ENCODE measurements around the gene FMO5. TPM values are rescaled to one million over a fixed set of nuclear protein-coding genes. Genes with fewer than 3 reads are reported as not detected.

Gene FMO5
- total RNA-seq, 4 donors from 2014 or later = 1.7 to 9.1 (median 3.3) TPM

- intact Hi-C loops (cut with DNase I) = loop anchor here (5.0 kb wide), 1 partner anchor 67 kb away; no protein-coding TSS in a partner anchor
- no peak for DNase-seq
- Histone ChIP-seq H3K36me3 (no peaks in the 10 kb centered on the region), H3K4me1 (peaks cover 8 to 16% of the 10 kb centered on the region in 2 donors), H3K9me3 (no peaks in the 10 kb centered on the region), H3K27me3 (no peaks in the 10 kb centered on the region), H3K27ac (no peak overlapping the region), H3K4me3 (replicated peaks in 1 of 3) (no peak overlapping the region)
- WGBS, 2 donors = 89 to 94% methylated on average over 6 of the region's 6 CpGs
- TF ChIP-seq, protein P1, sequence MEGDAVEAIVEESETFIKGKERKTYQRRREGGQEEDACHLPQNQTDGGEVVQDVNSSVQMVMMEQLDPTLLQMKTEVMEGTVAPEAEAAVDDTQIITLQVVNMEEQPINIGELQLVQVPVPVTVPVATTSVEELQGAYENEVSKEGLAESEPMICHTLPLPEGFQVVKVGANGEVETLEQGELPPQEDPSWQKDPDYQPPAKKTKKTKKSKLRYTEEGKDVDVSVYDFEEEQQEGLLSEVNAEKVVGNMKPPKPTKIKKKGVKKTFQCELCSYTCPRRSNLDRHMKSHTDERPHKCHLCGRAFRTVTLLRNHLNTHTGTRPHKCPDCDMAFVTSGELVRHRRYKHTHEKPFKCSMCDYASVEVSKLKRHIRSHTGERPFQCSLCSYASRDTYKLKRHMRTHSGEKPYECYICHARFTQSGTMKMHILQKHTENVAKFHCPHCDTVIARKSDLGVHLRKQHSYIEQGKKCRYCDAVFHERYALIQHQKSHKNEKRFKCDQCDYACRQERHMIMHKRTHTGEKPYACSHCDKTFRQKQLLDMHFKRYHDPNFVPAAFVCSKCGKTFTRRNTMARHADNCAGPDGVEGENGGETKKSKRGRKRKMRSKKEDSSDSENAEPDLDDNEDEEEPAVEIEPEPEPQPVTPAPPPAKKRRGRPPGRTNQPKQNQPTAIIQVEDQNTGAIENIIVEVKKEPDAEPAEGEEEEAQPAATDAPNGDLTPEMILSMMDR (IDR thresholded peaks at IDR 0.05) = no peak
- TF ChIP-seq POLR2A (IDR thresholded peaks at IDR 0.05) = no peak
Measured at GRCh38 chr1:147169840-147170674, 55.1 kb downstream of the FMO5 start.

DNA sequence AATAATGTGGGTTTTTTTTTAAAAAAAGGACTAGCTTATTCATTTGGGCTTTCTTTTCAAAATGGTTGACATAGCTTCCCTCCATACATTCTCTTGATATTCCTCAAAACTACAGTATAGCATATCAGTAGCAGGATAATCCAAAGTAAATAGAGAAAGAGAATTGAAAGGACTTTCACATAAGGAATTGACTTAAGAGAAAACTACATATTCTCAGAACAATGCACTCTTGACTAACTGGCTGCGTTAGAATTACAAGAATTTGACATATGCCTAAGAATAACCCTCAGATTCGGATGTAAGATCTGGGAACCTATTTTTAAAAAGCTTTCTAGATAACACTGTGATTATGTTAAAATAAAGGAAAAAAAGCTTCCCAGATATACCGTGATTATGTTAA lies 56.0 kb downstream of the FMO5 start:
- no peak overlapping the region for H3K27ac ChIP-seq

DNA sequence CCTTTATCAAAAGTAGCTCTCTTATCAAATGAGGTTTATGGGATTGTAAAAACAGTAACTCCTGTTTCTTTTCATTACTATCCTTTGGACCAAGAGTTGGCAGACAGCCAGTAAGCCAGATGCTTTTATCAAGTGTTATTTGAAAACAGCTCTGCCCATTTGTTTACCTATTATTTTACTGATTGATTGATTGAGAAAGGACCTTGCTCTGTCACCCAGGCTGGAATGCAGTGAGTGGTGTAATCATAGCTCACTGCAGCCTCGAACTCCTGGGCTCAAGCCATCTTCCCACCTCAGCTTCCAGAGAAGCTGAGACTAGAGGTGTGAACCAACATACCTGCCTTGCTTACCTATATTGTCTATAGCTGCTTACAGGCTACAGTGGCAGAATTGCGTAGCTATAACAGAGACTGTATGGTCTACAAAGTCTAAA lies 56.5 kb downstream of the FMO5 start:
- H3K27me3 ChIP-seq = no peaks in the 10 kb centered on the region
- no peak for TF ChIP-seq POLR2A (IDR thresholded peaks at IDR 0.05)
- TF ChIP-seq, protein P1 (IDR thresholded peaks at IDR 0.05) = no peak
- no peak overlapping the region for H3K27ac ChIP-seq
- no peaks in the 10 kb centered on the region for H3K36me3 ChIP-seq
- 85 to 94% methylated on average over 2 of the region's 2 CpGs for WGBS, 2 donors
- H3K4me1 ChIP-seq = peaks cover 8 to 9% of the 10 kb centered on the region in 2 donors
- intact Hi-C loops (cut with DNase I) = no loop called here
- DNase-seq = peak in 1 of 2 donors; percentile 3
- no peaks in the 10 kb centered on the region for H3K9me3 ChIP-seq
- no peak overlapping the region for H3K4me3 ChIP-seq (replicated peaks in 1 of 3)

More for the DNA sequence above, 56.0 kb downstream of the FMO5 start:
- no peak overlapping the region for H3K4me3 ChIP-seq (replicated peaks in 1 of 3)
- no peaks in the 10 kb centered on the region for H3K36me3 ChIP-seq
- intact Hi-C loops (cut with DNase I) = no loop called here
- WGBS, 2 donors = 90 to 92% methylated on average over 3 of the region's 3 CpGs
- H3K27me3 ChIP-seq = no peaks in the 10 kb centered on the region
- peaks cover 8 to 14% of the 10 kb centered on the region in 2 donors for H3K4me1 ChIP-seq
- TF ChIP-seq, protein P1 (IDR thresholded peaks at IDR 0.05) = no peak
- TF ChIP-seq POLR2A (IDR thresholded peaks at IDR 0.05) = no peak
- DNase-seq = no peak
- no peaks in the 10 kb centered on the region for H3K9me3 ChIP-seq

DNA sequence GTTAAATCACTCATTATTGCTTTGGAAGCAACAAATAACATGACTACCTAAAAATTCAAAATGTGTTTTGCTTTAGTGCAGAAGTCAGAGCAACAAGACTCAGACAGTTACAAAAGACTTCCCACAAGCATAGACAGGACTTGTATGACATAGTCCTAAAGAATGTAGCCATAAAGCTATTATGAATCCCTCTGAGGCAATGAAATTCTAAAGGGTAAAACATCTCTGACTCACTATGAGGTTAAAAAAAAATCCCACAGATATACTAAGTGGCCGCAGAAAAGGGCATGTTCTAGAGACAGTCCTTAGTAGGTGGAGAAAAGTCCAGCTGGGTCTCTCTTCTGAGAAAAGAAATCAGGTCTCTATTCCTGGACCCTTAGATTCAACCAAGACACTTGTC lies 57.8 kb downstream of the FMO5 start:
- TF ChIP-seq, protein P1 (IDR thresholded peaks at IDR 0.05) = no peak
- TF ChIP-seq POLR2A (IDR thresholded peaks at IDR 0.05) = no peak
- DNase-seq = no peak
- peaks cover 3 to 9% of the 10 kb centered on the region in 2 donors for H3K4me1 ChIP-seq
- H3K27ac ChIP-seq = no peak overlapping the region
- H3K9me3 ChIP-seq = no peaks in the 10 kb centered on the region
- no peak overlapping the region for H3K4me3 ChIP-seq (replicated peaks in 1 of 3)
- no peaks in the 10 kb centered on the region for H3K27me3 ChIP-seq
- WGBS, 2 donors = 75 to 90% methylated on average over 1 of the region's 1 CpG
- intact Hi-C loops (cut with DNase I) = no loop called here
- no peaks in the 10 kb centered on the region for H3K36me3 ChIP-seq

DNA sequence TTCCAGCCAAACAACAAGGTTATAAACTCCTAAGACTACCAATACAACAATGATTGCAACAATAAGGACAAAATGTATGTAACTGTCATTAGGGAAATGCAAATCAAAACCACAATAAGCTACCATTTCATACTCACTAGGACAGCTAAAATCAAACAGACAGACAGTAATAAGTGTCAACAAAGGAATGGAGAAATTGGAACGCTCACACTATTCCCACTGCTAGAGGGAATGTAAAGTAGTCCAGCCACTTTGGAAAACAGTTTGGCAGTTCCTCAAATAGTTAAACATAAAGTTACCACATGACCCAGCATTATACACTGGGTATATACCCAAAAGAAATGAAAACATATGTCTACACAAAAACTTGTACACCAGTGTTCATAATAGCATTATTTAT lies 62.1 kb downstream of the FMO5 start:
- Histone ChIP-seq H3K36me3 (peaks cover 26 to 35% of the 10 kb centered on the region in 2 donors), H3K27ac (no peak overlapping the region)

More for the DNA sequence above, 62.1 kb downstream of the FMO5 start:
- 98 to 100% methylated on average over 1 of the region's 1 CpG for WGBS, 2 donors
- TF ChIP-seq POLR2A (IDR thresholded peaks at IDR 0.05) = no peak
- TF ChIP-seq, protein P1 (IDR thresholded peaks at IDR 0.05) = no peak
- Histone ChIP-seq H3K9me3 (no peaks in the 10 kb centered on the region), H3K27me3 (no peaks in the 10 kb centered on the region), H3K4me1 (no peaks in the 10 kb centered on the region), H3K4me3 (replicated peaks in 1 of 3) (no peak overlapping the region)
- intact Hi-C loops (cut with DNase I) = no loop called here
- DNase-seq = no peak
